AG04449 (cell line): ENCODE measurements around the gene FAM83F.
"Not testable (repeated sequence)": the region's sequence is repeated elsewhere in the genome, so short reads cannot be mapped to it uniquely, and the experiment has no call there.

Experiments used
- CTCF ChIA-PET: fragments of 350-600 bp; formaldehyde crosslinking; extraction: SDS; loops from one replicate; lab custom pipeline; 2021; ENCODE audit warnings: antibody characterized with exemption; lab: Yijun Ruan, JAX
- POLR2A ChIA-PET: fragments of 400-600, 350-600 bp; formaldehyde crosslinking; extraction: SDS; loops from one replicate; lab custom pipeline; 2020; ENCODE audit warnings: antibody characterized with exemption, inconsistent platforms; lab: Yijun Ruan, JAX
- DNase-seq: peaks from one replicate; pipeline ENCODE4 v3.0.0-alpha.2; 2010; ENCODE audit warnings: low read depth, low spot score
- H3K4me3 ChIP-seq: 2 replicates; pipeline ENCODE4 v1.5.1; 2011; ENCODE audit warnings: low read depth, mild to moderate bottlenecking, control low read depth, low read length
- CTCF ChIP-seq: IDR thresholded peaks from one replicate; pipeline ENCODE4 v1.5.1; 2011; ENCODE audit warnings: mild to moderate bottlenecking, moderate library complexity, low read length, control low read depth, inconsistent platforms; ENCODE audit not compliant: insufficient read depth; ENCODE audit errors: missing control alignments

The FAM83F gene

DNA sequence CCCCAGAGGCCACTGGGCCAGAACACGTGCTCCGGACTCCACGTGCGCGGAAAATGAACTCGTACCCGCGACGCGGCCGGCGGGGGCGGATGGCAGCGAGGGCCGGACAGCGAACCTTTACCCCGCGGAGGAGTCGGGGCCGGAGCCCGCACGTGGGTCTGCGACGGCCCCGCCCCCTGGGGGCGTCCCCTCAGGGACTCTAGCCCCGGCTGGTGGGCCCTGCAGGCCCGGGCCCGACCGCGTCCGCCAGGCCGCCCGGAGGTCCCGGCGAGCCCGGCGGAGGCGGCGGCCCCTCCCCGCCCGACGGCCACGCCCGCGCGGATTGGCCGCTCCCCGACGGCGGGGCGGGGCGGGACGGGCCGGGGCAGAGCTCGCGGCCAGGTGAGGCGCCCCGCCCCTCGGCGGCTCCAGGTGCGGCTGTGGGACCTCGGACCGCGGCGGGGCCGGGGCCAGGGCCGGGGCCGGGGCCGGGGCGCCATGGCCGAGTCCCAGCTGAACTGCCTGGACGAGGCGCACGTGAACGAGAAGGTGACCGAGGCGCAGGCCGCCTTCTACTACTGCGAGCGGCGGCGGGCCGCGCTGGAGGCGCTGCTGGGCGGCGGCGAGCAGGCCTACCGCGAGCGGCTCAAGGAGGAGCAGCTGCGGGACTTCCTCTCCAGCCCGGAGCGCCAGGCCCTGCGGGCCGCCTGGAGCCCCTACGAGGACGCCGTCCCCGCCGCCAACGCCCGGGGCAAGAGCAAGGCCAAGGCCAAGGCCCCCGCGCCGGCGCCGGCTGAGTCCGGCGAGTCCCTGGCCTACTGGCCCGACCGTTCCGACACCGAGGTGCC is at the start of gene FAM83F:
Gene FAM83F, plus strand, starts transcription at position 389 of the 827 bp plus-strand sequence. Its CDS starts 89 bp downstream, at position 478.
- no peak for DNase-seq
- H3K4me3 ChIP-seq = no peak within 1 kb of the TSS
- TF ChIP-seq CTCF = no peak
- POLR2A ChIA-PET = no interaction called here
- CTCF ChIA-PET = interaction anchor here (1.6 to 2.0 kb wide), 2 partner anchors 30 to 461 kb away, joined by 5 to 9 read pairs; no protein-coding TSS in a partner anchor

DNA sequence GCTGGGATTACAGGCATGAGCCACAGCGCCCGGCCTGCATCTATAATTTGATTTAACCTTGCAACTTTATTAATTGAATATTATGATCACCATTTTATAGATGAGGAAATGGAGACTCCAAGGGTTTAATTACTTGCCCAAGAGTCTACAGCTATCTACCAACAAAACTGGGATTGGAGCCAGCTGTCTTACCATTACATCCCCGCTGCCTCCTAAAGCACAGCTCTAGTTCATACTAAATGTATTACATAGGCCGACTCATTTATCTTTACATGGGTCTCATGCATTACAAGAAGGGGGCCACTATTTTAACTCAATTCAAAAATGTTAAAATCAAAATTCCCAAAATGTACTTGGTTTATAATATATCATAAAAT is 48.6 kb upstream of the FAM83F start:
- no peak for TF ChIP-seq CTCF
- no peak overlapping the region for H3K4me3 ChIP-seq
- POLR2A ChIA-PET = no interaction called here
- CTCF ChIA-PET = interaction anchor here (1.2 to 1.3 kb wide), 2 partner anchors 14 to 411 kb away, joined by 3 to 4 read pairs; partner anchors contain the start of gene TMA7B
- DNase-seq = no peak

GRCh38 chr22:39946503-39947219 is 48.1 kb upstream of the FAM83F start:
- POLR2A ChIA-PET = no interaction called here
- no peak for DNase-seq

GRCh38 chr22:39947220-39948216 is 47.2 kb upstream of the FAM83F start:
- no peak for DNase-seq
- TF ChIP-seq CTCF = no peak
- no peak overlapping the region for H3K4me3 ChIP-seq
- ChIA-PET CTCF (interaction anchor here (1.3 to 1.7 kb wide), 2 partner anchors 413 kb away, joined by 4 read pairs; no protein-coding TSS in a partner anchor), POLR2A (no interaction called here)

More at GRCh38 chr22:39946503-39947219, 48.1 kb upstream of the FAM83F start:
- no peak overlapping the region for H3K4me3 ChIP-seq
- CTCF ChIA-PET = interaction anchor here (1.2 to 1.3 kb wide), 2 partner anchors 13 to 412 kb away, joined by 3 to 4 read pairs; partner anchors contain the start of gene TMA7B
- no peak for TF ChIP-seq CTCF

GRCh38 chr22:39949964-39950737 is 44.6 kb upstream of the FAM83F start:
- no peak for DNase-seq
- no peak for TF ChIP-seq CTCF
- ChIA-PET POLR2A (no interaction called here), CTCF (interaction anchor here (1.6 kb wide), 1 partner anchor 10 kb away, joined by 4 read pairs; the partner anchor contains the start of gene TMA7B)
- H3K4me3 ChIP-seq = no peak overlapping the region

DNA sequence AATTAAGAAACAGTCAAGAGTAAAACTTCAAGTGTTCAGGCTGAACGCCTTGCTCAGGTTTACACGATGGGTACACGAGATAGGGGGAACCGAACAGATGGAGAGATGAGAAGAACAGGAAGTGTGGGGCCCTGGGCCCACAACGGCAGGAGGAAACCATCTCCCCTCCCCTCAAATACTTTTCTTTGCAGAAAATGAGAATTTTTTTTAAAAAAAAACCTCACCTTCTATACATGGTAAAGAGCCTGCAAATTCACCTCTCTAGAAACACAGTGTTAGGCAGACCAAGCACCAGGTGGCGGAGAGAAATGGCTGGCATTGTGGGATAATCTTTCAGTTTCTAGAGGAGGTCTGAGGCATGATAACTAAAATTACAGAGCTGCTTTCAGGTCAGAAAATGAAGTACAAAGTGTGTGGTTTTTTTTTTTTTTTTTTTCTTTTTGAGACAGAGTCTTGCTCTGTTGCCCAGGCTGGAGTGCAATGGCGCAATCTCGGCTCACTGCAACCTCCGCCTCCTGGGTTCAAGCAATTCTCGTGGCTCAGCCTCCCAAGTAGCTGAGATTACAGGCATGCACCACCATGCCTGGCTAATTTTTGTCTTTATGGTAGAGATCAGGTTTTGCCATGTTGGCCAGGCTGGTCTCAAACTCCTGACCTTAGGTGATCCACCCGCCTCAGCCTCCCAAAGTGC is 43.0 kb upstream of the FAM83F start:
- CTCF ChIA-PET = interaction anchor here (1.6 kb wide), 1 partner anchor 9 kb away, joined by 4 read pairs; the partner anchor contains the start of gene TMA7B
- POLR2A ChIA-PET, DNase-seq, H3K4me3 ChIP-seq: not testable (repeated sequence)
